Measurements from ENCODE around the gene GTPBP3. TPM values are rescaled to one million over a fixed set of nuclear protein-coding genes. Genes with fewer than 3 reads are reported as not detected.

Gene GTPBP3
- polyA plus RNA-seq, 12 donors: 6.7 to 22.0 (median 11.9) TPM; not detected in 1

DNA sequence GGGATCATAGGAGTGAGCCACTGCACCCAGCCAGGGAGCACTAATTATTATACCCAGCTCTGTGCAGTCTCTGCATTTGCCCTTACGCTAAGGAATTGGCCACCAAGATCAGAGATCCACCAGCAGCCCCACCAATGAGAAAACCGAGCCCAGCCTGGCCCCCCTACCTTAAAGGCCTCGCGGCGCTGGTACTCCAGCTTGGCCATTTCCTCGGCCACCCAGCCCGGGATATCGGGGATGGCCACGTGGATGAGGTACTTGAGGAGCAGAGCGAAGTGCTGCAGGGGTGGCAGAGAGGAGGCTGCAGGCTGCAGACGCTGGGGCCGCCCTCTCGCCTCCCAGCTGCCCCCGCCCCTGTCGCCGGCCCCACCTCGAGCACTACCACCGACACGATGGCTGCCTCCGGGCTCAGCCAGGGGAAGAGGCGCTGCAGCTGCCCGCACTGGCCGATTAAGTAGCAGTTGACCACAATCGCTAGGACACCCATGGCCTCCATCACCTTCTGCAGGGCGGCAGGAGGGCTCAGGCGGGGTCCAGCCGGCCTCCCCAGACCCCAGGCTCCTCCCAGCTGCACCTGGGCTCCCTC is 10.2 kb upstream of the GTPBP3 start:
- DNase-seq: no peak

DNA sequence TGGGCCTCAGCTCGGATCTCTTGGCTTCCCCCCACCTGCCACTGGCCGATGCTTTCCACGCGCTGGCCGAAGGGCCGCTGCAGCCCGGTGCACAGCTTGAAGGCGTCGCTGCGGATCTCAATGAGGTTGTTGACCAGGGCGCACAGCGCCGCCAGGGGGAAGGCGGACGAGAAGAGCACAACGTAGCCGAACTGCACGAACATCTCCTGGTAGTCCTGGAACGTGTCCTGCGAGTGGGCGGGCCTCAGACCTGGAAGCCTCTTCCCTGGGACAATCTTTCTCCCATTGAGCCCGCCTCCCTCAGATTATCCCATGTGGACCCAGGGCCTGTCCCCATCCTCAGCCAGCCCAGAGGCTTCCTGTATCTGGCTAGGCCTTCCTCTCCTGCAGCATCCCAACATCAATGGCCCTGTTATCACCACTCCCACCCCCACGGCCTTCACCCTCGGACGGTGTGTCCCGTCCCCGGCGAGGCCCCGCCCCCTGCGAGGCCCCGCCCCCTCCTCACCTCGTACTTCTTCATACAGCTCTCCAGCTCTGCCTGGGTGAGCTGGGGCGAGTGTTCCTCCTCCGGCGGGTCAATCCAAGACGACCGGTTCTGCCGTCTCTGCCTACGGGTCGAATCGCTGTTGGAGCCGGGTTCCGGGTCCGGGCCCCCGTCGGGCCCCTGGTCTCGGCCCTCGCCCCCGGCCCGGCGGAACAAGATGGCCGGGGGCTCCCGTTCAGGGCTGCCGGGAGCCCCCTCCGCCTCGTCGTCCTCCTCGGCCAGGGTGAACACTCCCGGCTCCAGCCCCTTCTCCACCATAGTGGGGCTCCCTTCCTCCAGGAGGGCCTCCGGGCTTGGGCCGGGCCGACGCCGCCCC is 9.5 kb upstream of the GTPBP3 start:
- DNase-seq: peak; percentile 68

DNA sequence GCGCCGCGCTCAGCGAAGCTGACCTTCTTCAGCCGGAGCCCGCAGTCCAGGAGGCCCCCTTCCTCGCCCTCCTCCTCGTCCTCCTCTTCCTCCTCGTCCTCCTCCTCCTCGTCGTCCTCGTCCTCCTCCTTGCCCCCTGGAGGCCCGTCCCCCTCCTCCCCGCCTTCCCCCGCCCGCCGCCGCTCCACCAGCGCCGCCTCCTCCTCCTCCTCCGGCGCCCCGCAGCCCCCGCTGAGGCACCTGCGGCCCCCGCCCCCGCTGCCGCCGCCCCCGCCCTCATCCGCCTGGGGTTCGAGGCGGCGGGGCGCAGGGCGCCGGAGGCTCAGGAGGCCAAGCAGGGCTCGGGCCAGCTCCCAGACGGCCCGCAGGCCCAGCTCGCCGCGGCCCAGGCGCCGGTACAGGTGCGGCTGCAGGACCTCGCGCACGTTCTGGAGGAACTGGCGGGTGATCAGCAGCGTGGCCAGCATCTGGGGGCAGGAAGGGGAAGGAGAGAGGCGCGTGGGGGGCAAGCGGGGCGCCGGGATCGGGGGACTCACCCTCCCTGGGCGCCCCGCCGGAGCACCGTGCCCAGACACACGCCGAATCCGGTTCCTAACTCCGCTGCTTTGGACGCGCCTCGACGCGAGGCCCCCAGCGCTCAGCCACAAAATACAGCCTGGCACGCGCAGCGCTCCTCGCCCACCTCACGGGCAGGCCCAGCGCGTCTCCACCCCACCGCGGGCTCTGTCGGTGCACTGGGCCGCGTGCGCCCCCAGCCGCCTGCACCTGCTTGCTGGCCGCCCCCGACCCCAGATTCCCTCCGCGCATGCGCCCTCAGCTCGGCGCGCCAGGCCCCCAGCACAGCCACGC is 8.6 kb upstream of the GTPBP3 start:
- no peak for DNase-seq

DNA sequence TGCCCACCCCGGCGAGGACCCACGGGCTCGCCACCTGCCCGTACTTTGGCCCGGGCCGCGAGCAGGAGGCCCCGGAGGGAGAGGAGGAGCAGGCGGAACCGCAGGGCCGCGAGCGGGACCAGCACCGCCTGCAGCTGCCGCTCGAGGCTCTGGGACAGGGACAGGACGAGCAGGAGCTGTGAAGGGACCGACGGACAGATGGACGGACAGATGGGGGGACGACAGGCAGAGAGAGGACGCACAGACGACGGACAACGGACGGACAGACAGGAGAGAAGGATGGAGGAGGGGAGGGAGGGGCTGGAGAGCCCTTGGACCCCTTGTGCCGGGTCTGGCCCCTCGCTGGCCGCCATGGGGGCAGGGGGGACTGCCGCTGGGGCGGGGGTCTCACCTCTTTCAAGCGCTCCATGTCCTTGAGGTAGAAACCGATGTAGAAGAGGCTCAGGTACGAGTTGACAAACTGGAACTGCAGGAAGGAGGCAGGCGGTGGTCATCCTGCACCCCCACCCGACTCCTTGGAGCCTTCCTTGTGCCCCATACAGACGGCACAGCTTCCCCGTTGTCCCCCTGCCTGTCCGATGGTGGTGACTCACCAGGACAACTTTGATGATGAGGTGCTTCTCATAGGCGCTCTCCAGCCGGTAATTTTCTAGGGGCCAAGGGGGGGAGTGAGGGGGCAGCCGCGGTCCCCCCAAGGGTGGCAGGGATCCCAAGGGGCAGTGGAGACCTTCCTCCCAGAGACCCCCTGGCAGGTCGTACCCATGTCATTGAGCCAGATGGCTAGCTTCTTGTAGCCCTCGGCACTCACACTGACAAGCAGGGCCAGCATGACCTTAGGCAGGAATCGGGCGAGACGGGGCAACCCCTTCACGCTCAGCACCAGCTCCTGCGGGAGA is 7.7 kb upstream of the GTPBP3 start:
- no peak for DNase-seq

DNA sequence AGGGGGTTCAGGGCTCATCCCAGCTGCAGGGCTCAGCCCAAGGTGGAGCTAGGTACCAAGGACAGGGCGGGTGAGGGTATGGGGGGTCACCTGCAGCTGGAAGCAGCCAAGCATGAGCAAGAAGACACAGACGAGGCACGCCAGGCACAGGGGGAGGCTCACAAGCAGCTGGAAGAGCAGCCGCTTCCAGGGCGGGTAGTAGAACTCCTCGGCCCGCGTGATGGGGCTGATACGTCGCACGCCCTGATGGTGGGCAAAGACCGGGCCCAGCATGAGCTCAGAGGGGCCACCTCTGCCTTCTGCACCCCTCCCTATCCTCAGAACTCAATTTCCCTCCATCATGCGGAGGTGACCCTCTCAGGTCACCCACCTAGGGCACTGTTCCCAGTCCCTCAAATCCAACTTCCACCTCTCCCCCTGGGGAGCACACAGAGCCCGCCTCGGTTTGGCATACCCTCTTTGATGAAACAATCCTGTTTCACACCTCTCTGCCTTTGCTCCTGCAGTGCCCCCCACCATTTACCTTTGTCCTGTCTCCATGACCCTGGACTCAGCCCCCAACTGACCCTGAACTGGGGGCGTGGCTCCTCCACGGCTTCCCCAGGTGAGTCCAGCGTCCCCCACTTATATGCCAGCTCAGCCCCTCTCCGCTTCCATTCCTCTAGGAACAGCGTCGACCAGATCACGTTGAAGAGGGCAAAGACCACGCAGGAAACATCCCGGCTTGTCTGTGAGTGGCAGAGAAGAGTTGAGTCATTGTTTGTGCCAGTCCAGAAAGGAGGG is 6.9 kb upstream of the GTPBP3 start:
- DNase-seq: no peak

DNA sequence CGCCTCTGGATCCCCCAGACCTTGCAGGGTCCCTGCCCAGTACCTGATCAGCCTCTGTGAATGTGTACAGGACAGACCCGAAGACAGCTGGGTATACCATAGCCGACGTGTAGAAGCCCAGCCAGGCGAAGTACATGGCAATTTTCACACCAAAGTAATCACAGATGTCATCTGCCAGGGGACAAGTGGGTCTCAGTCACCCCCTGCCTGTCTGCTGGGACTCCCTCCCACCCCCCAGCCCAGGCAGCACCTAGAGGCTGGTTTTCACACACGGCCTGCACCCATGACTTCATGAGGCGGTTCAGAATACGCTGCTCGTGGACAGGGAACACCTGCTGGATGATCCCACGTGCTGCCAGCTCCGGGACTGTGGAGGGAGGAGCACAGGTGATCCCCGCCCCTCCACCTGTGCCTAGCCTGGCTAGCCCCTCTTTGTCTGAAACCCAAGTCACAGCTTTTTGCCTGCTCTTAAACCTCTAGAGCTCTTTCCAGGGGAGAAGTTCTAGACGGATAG is 6.3 kb upstream of the GTPBP3 start:
- DNase-seq: no peak

DNA sequence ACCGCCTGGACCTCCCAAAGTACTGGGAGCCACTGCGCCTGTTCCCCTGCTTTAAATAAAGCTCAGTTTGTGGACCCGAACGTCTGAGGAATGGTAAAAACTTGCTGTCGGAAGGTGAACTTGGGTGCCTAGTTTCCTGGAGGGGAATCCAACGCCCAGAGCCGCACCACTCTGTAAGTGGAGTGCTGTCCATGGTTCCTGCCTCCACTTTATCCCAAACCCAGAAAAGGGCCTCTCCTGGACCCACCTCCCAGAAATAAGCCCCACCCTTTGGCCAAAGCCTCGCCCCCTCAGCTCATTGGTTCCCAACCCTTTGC is 5.0 kb upstream of the GTPBP3 start:
- no peak for DNase-seq

DNA sequence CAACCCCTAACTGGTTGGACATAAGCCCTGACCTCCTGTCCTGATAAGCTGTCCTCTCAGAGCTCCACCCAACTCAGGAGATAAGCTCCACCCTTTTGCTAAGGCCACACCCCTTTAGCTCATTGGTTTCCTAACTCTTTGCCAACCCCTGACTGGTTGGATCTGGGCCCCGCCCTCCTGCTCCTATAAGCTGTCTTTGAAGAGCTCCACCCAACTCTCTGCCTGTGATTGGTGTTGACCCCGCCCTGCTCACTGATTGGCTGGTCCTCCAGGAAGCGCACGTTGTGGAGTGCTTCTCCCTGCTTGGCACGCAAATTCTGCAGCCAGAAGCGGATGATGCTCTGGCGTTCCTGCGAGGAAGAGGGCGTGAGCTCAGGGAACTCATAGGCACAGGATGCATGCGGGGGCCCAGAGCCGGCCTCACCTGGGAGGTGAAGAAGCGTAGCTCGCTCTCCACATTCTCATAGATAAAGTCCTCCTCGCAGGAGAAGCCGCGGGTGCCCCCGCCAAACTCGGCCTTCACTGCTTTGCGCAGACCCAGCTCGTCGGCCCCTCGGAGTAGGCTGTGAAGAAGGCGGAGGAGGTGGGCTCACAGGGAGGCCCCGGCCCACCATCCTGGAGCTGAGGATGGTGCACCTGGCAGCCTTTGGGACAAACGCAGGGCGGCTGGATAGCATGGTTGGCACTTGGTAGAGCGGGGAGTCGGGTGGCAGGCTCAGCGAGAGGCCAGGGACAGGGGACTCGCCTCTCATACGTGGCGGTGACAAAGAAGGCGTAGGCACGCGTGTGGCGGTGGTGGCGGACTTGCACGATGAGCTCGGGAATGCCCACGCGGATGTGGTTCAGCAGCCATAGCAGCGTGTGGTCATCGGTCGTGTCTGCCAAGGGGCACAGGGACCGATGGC is 4.4 kb upstream of the GTPBP3 start:
- no peak for DNase-seq

DNA sequence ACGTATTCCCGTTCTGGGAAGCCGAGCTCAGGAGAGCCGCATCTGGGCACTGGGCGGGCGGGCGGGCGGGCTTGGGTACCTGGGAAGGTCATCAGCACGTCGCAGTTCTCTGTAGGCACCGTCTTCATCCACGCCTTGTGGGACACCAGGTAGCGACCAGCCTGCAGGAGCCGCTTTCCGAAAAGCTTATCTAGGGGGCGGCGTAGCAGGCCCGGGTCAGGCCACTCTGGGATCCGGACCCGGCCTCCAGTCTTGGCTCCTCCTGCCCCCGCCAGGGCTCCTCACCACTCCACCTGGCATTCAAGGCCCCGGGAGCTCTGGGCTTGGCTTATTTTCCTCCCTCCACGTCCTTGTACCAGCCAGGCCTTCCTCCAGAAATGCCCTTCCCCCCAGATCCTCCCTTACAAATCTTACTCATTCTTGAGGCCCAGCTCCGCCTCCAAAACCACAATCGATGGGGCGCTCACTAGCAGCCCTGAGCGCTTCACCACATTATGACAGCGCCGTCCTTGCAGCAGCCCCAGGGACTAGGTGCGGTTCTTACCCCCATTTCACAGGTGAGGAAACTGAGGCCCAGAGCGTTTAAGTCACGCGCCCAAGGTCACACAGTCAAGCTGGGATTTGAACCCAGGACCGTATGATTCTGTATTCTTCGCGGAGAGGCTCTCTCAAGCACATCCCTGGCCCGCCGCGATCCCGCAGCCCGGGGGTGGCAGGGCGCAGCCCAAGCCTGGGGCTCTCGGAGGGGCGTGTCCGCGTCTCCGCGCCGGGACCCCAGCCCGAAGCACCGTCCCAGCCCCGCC is 3.5 kb upstream of the GTPBP3 start:
- no peak for DNase-seq

DNA sequence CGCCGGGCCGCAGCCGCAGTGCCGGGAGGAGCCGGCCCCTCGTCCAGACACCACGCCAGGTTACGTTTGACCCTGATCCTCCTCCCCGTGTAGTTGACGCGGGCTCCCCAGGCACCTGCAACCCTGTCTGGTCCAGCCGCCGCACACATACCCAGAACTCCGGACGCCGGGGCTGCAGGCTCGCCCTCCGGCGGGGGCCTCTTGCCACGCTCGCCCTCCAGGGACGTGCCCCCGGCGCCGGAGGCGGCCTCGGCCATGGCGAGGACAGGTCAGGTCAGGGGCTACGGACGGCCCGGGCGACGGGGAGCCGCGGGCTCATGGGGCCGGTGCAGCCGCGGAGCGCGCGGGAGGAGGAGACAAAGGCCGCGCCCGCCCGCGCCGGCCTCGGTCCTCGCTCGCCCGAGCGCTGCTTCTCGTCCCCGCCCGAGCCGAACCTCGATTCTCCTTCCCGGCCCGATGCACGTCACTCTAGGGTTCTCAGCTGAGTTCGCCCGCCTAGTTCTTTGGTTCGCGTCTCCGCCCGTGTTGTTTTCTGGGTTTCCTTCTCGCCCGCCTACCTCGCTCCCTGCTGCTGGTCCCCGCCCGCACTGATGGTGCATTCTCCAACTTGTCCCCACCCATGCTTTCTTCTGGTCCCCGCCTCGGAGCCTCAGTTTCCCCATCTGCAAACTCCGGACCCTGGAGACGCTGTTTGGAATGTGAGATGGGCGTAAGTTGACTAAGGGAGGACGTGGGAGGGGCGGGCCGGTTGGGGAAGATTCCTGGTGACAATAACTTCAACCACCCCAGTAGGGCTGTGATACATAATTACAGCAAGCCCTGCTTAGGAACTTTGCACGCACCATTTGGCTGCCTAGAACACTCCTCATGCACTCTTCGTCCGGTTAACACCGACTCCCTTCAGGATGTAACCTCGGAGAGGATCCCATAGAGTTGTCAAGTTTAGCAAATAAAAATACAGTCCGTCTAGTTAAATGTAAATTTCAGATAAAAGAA is 2.6 kb upstream of the GTPBP3 start, which contains the start of gene ANO8:
Gene ANO8, minus strand, starts transcription at position 442 of the 996 bp plus-strand sequence. Its CDS starts 185 bp downstream, at position 257.
- peak; percentile 100 for DNase-seq

DNA sequence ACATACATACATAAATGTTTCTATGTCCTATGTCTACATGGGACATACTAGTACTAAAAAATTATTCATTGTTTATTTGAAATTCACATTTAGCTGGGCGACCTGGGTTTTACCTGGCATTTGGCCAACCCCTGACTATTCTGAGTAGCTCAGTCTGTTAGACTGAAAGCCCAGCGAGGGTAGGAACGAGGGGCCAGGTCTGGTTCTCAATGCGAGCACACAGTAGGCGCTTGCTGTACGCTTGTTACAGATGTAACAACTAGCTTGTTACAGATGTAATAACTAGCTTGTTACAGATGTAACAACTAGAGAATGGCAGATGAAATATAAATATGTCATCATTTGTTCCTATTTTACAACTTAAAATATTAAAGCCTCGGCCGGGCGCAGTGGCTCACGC is 1.8 kb upstream of the GTPBP3 start:
- DNase-seq: no peak

DNA sequence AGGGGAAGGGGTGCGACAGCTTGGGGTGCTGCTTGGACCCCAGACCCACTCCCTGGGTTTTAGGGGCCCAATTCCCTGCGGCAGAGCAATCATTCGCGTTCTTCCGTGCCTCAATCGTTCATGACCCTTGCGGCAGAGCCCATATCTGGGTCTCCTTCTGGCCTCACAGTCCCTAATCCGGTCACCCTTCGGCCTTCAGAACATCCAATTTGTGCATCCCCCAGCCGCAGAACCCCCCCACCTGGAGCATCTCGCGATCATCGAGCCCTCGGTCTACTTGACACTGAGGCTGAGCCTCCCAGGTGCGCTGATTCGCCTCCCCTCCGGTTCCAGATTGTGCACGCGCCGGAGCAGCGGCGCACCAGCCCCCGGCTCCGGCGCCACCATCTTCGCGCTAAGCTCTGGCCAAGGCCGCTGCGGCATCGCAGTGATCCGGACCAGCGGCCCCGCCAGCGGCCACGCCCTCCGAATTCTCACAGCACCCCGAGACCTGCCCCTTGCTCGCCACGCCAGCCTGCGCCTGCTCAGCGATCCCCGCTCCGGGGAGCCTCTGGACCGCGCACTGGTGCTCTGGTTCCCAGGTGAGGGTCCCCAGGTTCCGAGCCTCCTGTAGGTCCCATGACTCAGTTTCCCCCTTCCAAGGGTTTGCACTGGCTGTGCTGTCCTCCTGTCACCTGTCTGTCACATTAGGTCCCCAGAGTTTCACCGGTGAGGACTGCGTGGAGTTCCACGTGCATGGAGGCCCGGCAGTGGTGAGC is 501 bp downstream of the GTPBP3 start:
- no peak for DNase-seq

DNA sequence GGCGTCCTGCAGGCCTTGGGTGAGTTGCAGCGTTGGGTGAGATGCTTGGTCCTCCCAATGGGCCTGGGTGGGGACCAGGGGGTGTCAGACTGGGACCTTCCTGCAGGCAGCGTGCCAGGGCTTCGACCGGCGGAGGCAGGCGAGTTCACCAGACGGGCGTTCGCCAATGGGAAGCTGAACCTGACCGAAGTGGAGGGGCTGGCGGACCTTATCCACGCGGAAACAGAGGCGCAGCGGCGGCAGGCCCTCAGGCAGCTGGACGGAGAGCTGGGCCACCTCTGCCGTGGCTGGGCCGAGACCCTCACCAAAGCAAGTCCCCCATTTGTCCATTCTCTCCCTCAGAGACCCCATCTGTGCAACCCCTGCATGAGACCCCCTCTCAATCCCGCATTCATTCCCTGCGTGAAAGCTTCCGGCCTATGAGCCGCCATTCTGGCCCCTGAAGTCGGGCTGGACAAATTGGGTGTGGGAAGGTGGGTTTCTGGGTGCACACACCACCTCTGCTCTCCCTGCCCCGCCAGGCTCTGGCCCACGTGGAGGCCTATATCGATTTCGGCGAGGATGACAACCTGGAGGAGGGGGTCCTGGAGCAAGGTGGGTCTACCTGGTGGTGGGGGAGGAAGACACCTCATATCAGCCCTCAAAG is 1.2 kb downstream of the GTPBP3 start:
- DNase-seq: no peak

DNA sequence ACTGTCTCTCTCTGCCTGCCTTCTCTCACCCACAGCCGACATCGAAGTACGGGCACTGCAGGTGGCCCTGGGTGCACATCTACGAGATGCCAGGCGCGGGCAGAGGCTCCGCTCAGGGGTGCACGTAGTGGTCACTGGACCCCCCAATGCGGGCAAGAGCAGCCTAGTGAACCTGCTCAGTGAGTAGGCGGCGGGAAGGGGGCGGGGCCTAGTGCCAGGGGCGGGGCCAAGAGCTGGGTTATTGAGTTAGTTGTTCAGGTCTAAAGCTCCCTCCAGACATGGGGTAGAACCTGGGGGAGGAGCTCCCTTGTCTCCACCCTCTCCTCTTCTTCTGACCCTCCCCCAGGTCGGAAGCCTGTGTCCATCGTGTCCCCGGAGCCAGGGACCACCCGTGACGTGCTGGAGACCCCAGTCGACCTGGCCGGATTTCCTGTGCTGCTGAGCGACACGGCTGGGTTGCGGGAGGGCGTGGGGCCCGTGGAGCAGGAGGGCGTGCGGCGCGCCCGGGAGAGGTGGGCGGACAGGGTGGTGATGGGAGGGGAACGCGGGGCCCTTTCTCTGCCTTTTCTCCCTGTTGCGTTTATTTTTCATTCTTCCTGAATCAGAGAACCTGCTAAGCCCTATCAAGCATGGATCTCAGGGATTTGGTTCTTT is 1.9 kb downstream of the GTPBP3 start:
- no peak for DNase-seq

DNA sequence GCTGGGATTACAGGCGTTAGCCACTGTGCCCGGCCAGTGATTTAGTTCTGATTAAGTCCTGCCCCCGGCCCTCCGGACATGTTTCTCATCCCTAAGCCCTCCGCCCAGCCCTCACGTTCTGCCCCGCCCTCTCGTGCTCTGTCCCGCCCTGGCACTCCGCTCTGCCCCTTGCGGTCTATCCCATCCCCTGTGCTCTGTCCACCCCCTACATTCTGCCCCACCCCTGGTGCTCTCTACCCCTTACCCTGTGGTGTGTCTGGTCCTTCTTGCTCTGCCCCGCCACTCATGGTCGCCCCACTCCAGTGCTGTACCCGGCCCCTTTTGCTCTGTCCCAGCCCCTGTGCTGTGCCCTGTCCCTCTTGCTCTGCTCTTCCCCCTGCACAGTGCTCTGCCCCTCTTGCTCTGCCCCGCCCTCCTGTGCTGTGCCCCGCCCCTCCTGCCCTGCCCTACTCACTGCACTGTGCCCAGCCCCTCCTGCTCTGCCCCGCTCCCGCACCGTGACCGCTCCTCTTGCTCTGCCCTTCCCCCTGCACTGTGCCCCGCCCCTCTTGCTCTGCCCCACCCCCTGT is 3.0 kb downstream of the GTPBP3 start:
- DNase-seq: no peak
